ENCODE data around the gene CCR5AS.

DNA sequence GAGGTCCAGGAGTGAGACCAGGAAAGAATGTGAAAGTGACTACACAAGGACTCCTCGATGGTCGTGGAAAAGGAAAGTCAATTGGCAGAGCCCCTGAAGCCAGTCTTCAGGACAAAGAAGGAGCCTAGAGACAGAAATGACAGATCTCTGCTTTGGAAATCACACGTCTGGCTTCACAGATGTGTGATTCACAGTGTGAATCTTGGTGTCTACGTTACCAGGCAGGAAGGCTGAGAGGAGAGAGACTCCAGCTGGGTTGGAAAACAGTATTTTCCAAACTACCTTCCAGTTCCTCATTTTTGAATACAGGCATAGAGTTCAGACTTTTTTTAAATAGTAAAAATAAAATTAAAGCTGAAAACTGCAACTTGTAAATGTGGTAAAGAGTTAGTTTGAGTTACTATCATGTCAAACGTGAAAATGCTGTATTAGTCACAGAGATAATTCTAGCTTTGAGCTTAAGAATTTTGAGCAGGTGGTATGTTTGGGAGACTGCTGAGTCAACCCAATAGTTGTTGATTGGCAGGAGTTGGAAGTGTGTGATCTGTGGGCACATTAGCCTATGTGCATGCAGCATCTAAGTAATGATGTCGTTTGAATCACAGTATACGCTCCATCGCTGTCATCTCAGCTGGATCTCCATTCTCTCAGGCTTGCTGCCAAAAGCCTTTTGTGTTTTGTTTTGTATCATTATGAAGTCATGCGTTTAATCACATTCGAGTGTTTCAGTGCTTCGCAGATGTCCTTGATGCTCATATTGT lies 47.0 kb downstream of the CCR5AS start:
- TF ChIP-seq EZH2 (IDR thresholded peaks at IDR 0.05; ENCODE audit: low read length, missing control alignments): no peak
- TF ChIP-seq, protein P1, sequence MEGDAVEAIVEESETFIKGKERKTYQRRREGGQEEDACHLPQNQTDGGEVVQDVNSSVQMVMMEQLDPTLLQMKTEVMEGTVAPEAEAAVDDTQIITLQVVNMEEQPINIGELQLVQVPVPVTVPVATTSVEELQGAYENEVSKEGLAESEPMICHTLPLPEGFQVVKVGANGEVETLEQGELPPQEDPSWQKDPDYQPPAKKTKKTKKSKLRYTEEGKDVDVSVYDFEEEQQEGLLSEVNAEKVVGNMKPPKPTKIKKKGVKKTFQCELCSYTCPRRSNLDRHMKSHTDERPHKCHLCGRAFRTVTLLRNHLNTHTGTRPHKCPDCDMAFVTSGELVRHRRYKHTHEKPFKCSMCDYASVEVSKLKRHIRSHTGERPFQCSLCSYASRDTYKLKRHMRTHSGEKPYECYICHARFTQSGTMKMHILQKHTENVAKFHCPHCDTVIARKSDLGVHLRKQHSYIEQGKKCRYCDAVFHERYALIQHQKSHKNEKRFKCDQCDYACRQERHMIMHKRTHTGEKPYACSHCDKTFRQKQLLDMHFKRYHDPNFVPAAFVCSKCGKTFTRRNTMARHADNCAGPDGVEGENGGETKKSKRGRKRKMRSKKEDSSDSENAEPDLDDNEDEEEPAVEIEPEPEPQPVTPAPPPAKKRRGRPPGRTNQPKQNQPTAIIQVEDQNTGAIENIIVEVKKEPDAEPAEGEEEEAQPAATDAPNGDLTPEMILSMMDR (conservative IDR thresholded peaks at IDR 0.05 in 1 of 2, IDR thresholded peaks at IDR 0.05 in 1 of 2; ENCODE audit: low read depth in 1 of 2, low read length in 2 of 2): no peak
